Endothelial cell of umbilical vein (primary cell): ENCODE measurements around the gene MDGA2. TPM values are rescaled to one million over a fixed set of nuclear protein-coding genes. Genes with fewer than 3 reads are reported as not detected.

Experiments used
- BruUV-seq: library from RNA; stranded (reverse); fragments of 400-500 nt; replicated peaks from 2 replicates; lab custom pipeline; 2021; lab: Mats Ljungman, UMichigan
- CTCF ChIA-PET: fragments of 300-600, 350-600 bp; sonication (Branson Sonifier 250); formaldehyde crosslinking; loops from one replicate; lab custom pipeline; 2021; ENCODE audit warnings: antibody characterized with exemption, inconsistent platforms; lab: Charles Lee
- POLR2A ChIA-PET: fragments of 300-600, 350-600 bp; sonication (Branson Sonifier 250); formaldehyde crosslinking; loops from one replicate; lab custom pipeline; 2021; ENCODE audit warnings: antibody characterized with exemption, inconsistent platforms; lab: Charles Lee
- DNase-seq: peaks from one replicate; pipeline ENCODE4 v3.0.0-alpha.2; 2011; ENCODE audit warnings: low read depth, low spot score
- FAIRE-seq: peaks from 2 replicates; lab custom pipeline; 2011; peaks lifted over from hg19 to GRCh38; lab: Jason Lieb, UNC
- H2AFZ ChIP-seq: 2 replicates; pipeline ENCODE4 v1.6.0; 2012; ENCODE audit warnings: low read depth, low read length, control low read depth, inconsistent platforms
- H3K27ac ChIP-seq: 2 replicates; pipeline ENCODE4 v1.5.1; 2011; ENCODE audit warnings: low read depth, mild to moderate bottlenecking, control low read depth, low read length, moderate library complexity; ENCODE audit not compliant: insufficient read depth
- H3K27me3 ChIP-seq, 2 experiments: 2 replicates each; pipeline versions ENCODE4 v1.6.0 to v1.6.1; 2011; ENCODE audit warnings: low read length in 2 of 2, mixed read lengths in 1 of 2; ENCODE audit not compliant: control insufficient read depth in 2 of 2, insufficient read depth in 2 of 2
- H3K36me3 ChIP-seq, 2 experiments: 2 replicates in 1 of 2; 3 replicates in 1 of 2; pipeline ENCODE4 v1.5.1; 2011; ENCODE audit warnings: low read length in 2 of 2, mild to moderate bottlenecking in 1 of 2, moderate library complexity in 1 of 2; ENCODE audit not compliant: control insufficient read depth in 2 of 2, insufficient read depth in 2 of 2; ENCODE audit errors: extremely low read depth in 1 of 2
- H3K4me1 ChIP-seq: 3 replicates; pipeline ENCODE4 v1.5.1; 2011; ENCODE audit warnings: mild to moderate bottlenecking, low read length; ENCODE audit not compliant: control insufficient read depth, insufficient read depth; ENCODE audit errors: extremely low read depth
- H3K4me2 ChIP-seq: 2 replicates; pipeline ENCODE4 v1.6.1; 2011; ENCODE audit warnings: low read length, control low read depth, mixed read lengths; ENCODE audit not compliant: insufficient read depth
- H3K4me3 ChIP-seq, 3 experiments: fragments of 200-600 bp in 1 of 3; sonication (generic), shearing (Covaris generic) in 1 of 3; replicated peaks in 1 of 3; 2 replicates each; pipeline ENCODE4 v1.5.1; 2011 to 2016; ENCODE audit warnings: control low read depth in 3 of 3, low read length in 3 of 3, mild to moderate bottlenecking in 2 of 3, inconsistent platforms in 1 of 3, low read depth in 1 of 3, moderate library complexity in 1 of 3; ENCODE audit not compliant: insufficient read depth in 1 of 3
- H3K79me2 ChIP-seq: 2 replicates; pipeline ENCODE4 v1.6.0; 2012; ENCODE audit warnings: low read length, inconsistent platforms; ENCODE audit not compliant: control insufficient read depth, insufficient read depth
- H3K9ac ChIP-seq: replicated peaks from 2 replicates; pipeline ENCODE3; 2011; ENCODE audit warnings: low read length, control low read depth; ENCODE audit not compliant: insufficient read depth; ENCODE audit errors: extremely low read depth
- H3K9me1 ChIP-seq: replicated peaks from 3 replicates; pipeline ENCODE4 v1.6.0; 2011; ENCODE audit warnings: mild to moderate bottlenecking, low read length; ENCODE audit not compliant: control insufficient read depth, insufficient read depth; ENCODE audit errors: extremely low read depth
- H3K9me3 ChIP-seq: replicated peaks from 2 replicates; pipeline ENCODE4 v1.5.1; 2012; ENCODE audit warnings: low read length, inconsistent platforms; ENCODE audit not compliant: control insufficient read depth, insufficient read depth
- H4K20me1 ChIP-seq: replicated peaks from 2 replicates; pipeline ENCODE3; 2011; ENCODE audit warnings: mild to moderate bottlenecking, low read length; ENCODE audit not compliant: control insufficient read depth, insufficient read depth; ENCODE audit errors: extremely low read depth
- CTCF ChIP-seq, 2 donors: IDR thresholded peaks; 1 replicate in 1 of 2; 2 replicates in 1 of 2; pipeline ENCODE4 v1.5.1; 2011; ENCODE audit warnings: low read length in 2 of 2, mild to moderate bottlenecking in 2 of 2, moderate library complexity in 2 of 2, control low read depth in 1 of 2, inconsistent platforms in 1 of 2, low read depth in 1 of 2; ENCODE audit not compliant: insufficient read depth in 1 of 2; ENCODE audit errors: extremely low read depth in 1 of 2
- EZH2 ChIP-seq: IDR thresholded peaks from 2 replicates; pipeline ENCODE4 v1.6.1; 2012; ENCODE audit warnings: borderline replicate concordance, low read depth, mild to moderate bottlenecking, moderate library complexity, low read length, inconsistent platforms; ENCODE audit not compliant: severe bottlenecking
- FOS ChIP-seq: IDR thresholded peaks from 2 replicates; pipeline ENCODE4 v1.6.1; 2011; ENCODE audit warnings: mild to moderate bottlenecking, low read length, moderate library complexity, borderline replicate concordance; ENCODE audit not compliant: insufficient read depth
- GATA2 ChIP-seq: IDR thresholded peaks from 2 replicates; pipeline ENCODE4 v1.7.0; 2011; ENCODE audit warnings: low read depth, mild to moderate bottlenecking, moderate library complexity, mixed read lengths, low read length; ENCODE audit not compliant: insufficient read length, insufficient read depth
- JUN ChIP-seq: IDR thresholded peaks from 2 replicates; pipeline ENCODE4 v1.6.1; 2011; ENCODE audit warnings: borderline replicate concordance, low read depth; ENCODE audit not compliant: insufficient read length, insufficient read depth
- MYC ChIP-seq: IDR thresholded peaks from one replicate; pipeline ENCODE4 v1.6.1; 2011; ENCODE audit warnings: mild to moderate bottlenecking, low read depth, low read length
- POLR2A ChIP-seq: IDR thresholded peaks from 2 replicates; pipeline ENCODE4 v1.6.1; 2012; ENCODE audit warnings: low read depth, mild to moderate bottlenecking, control low read depth, low read length
- POLR2AphosphoS5 ChIP-seq: IDR thresholded peaks from 2 replicates; pipeline ENCODE4 v1.6.1; 2012; ENCODE audit warnings: low read depth, mild to moderate bottlenecking, control low read depth, low read length, moderate library complexity; ENCODE audit not compliant: insufficient read depth
- dilution Hi-C: fragments of 300-500 bp; cut with MboI; formaldehyde crosslinking; loops from one replicate; pipeline ENCODE4 v1.15.0; 2019; ENCODE audit warnings: low sequenced_read_pairs; ENCODE audit not compliant: extremely low pct_ligation_motif_present
- intact Hi-C: fragments of 100-400 bp; cut with micrococcal nuclease; formaldehyde crosslinking; loops from one replicate; pipeline ENCODE4 v1.10.0; 2022
- polyA plus RNA-seq, 4 experiments: library from polyadenylated mRNA; depleted of rRNA in 3 of 4; stranded (reverse) in 3 of 4; unstranded in 1 of 4; fragments of >200 nt; gene quantifications; 2 replicates each; pipeline versions ENCODE4 v1.2.1 to v1.2.3, GENCODE V29; 2011 to 2012; ENCODE audit warnings: missing spikeins in 1 of 4
- total RNA-seq: library from RNA; stranded (reverse); gene quantifications from 2 replicates; pipeline ENCODE4 v1.2.3, GENCODE V29; 2021
- TF ChIP-seq, protein P1 (sequence below): IDR thresholded peaks from 2 replicates; pipeline ENCODE4 v1.6.1; 2011; ENCODE audit not compliant: insufficient read depth, insufficient read length

MDGA2 gene
- total and polyA plus RNA-seq, 2 donors (not counting 3 experiments of a cell fraction or from before 2014, with no cell fraction given): not detected

DNA sequence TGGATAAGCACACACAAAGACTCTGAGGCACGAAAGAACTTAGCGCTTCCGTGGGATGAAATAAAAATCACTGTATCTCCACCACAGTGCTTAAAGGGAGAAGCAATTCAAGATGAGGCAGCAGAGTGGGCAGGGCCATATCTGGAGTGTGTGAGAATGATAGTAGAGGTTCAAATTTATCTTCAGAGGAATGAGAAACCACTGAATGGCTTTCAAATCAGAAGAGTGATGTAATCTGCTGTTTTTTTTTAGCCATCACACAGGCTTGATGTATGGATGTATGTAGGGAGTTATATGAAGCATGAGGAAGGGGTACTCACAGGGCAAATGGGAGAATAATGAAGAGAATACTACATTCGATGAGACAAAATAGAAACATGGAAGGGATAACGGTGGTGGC is 24.1 kb downstream of the MDGA2 start:
- Histone ChIP-seq H3K9ac (no peak overlapping the region), H3K27me3 (no peaks in the 10 kb centered on the region), H3K27ac (no peak overlapping the region), H3K9me1 (no peaks in the 10 kb centered on the region), H2AFZ (no peak overlapping the region), H3K79me2 (no peaks in the 10 kb centered on the region), H4K20me1 (no peaks in the 10 kb centered on the region), H3K36me3 (no peaks in the 10 kb centered on the region), H3K4me1 (no peaks in the 10 kb centered on the region), H3K9me3 (no peaks in the 10 kb centered on the region), H3K4me2 (no peak overlapping the region), H3K4me3 (no peak overlapping the region)
- dilution Hi-C loops: no loop called here
- DNase-seq (no peak), FAIRE-seq (no peak)
- no peak for TF ChIP-seq FOS
- TF ChIP-seq CTCF (IDR thresholded peaks at IDR 0.05; ENCODE audit: extremely low read depth in 1 of 2, insufficient read depth in 1 of 2, low read depth in 1 of 2, low read length in 2 of 2): no peak
- TF ChIP-seq POLR2A: no peak
- no peak for TF ChIP-seq EZH2
- TF ChIP-seq JUN: no peak
- no peak for TF ChIP-seq MYC
- no peak for TF ChIP-seq GATA2
- TF ChIP-seq, protein P1, sequence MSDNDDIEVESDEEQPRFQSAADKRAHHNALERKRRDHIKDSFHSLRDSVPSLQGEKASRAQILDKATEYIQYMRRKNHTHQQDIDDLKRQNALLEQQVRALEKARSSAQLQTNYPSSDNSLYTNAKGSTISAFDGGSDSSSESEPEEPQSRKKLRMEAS: no peak
- TF ChIP-seq POLR2AphosphoS5: no peak
- intact Hi-C loops: no loop called here
- CTCF ChIA-PET: no interaction called here
- no TSS peak for BruUV-seq
- POLR2A ChIA-PET: no interaction called here
